PC-9 (cell line): ENCODE results near the gene GFM1. TPM values are rescaled to one million over a fixed set of nuclear protein-coding genes. Genes with fewer than 3 reads are reported as not detected.

Experiments
- BruUV-seq: library from RNA; stranded (reverse); fragments of 400-500 nt; replicated peaks from 2 replicates; lab custom pipeline; 2021; lab: Mats Ljungman, UMichigan
- CTCF ChIA-PET: fragments of 300-600 bp; sonication (Branson Sonifier 250); formaldehyde crosslinking; loops from one replicate; lab custom pipeline; 2022; ENCODE audit warnings: antibody characterized with exemption; lab: Charles Lee
- POLR2A ChIA-PET: fragments of 300-600 bp; sonication (Branson Sonifier 250); formaldehyde crosslinking; loops from one replicate; lab custom pipeline; 2022; ENCODE audit warnings: antibody characterized with exemption; ENCODE audit not compliant: unreplicated experiment; lab: Charles Lee
- DNase-seq, 2 experiments: peaks; one replicate each; pipeline versions ENCODE4 v3.0.0 to v3.0.0-alpha.2; 2015 to 2022; ENCODE audit warnings: mixed read lengths in 1 of 2
- H2AFZ ChIP-seq: fragments of 200-600 bp; sonication (generic); 2 replicates; pipeline ENCODE4 v1.8.1; 2017; ENCODE audit warnings: antibody characterized with exemption
- H3F3A ChIP-seq: fragments of 200-600 bp; sonication (generic); 2 replicates; pipeline ENCODE4 v1.8.1; 2017; ENCODE audit warnings: antibody characterized with exemption, mild to moderate bottlenecking, low read depth; ENCODE audit not compliant: insufficient read depth
- H3K27ac ChIP-seq: fragments of 200-600 bp; sonication (generic); 2 replicates; pipeline ENCODE4 v1.6.1; 2016; ENCODE audit warnings: mixed run types
- H3K27me3 ChIP-seq: fragments of 200-600 bp; sonication (generic); 2 replicates; pipeline ENCODE4 v1.6.1; 2016; ENCODE audit warnings: low read depth, mixed run types; ENCODE audit not compliant: insufficient read depth
- H3K36me3 ChIP-seq: fragments of 200-600 bp; sonication (generic); 2 replicates; pipeline ENCODE4 v1.6.1; 2016; ENCODE audit warnings: low read depth, mixed run types
- H3K4me1 ChIP-seq: fragments of 200-600 bp; sonication (generic); replicated peaks from 2 replicates; pipeline ENCODE4 v1.6.1; 2016; ENCODE audit warnings: mixed run types; ENCODE audit not compliant: insufficient read depth
- H3K4me2 ChIP-seq: fragments of 200-600 bp; sonication (generic); 2 replicates; pipeline ENCODE4 v1.6.1; 2017; ENCODE audit warnings: mixed run types
- H3K4me3 ChIP-seq: fragments of 200-600 bp; sonication (generic); 2 replicates; pipeline ENCODE4 v1.6.1; 2016; ENCODE audit warnings: mixed run types
- H3K79me2 ChIP-seq: fragments of 200-600 bp; sonication (generic); 2 replicates; pipeline ENCODE4 v1.6.1; 2017; ENCODE audit warnings: low read depth, mixed run types
- H3K9me2 ChIP-seq: fragments of 200-600 bp; sonication (generic); 2 replicates; pipeline ENCODE4 v1.8.1; 2017; ENCODE audit warnings: mild to moderate bottlenecking; ENCODE audit not compliant: insufficient read depth
- H3K9me3 ChIP-seq: fragments of 200-600 bp; sonication (generic); 2 replicates; pipeline ENCODE4 v1.8.1; 2016; ENCODE audit warnings: low read depth; ENCODE audit not compliant: insufficient read depth
- H4K20me1 ChIP-seq: fragments of 200-600 bp; sonication (generic); 2 replicates; pipeline ENCODE4 v1.8.1; 2017; ENCODE audit not compliant: insufficient read depth
- CTCF ChIP-seq: fragments of 200-600 bp; sonication (generic); conservative IDR thresholded peaks from 2 replicates; pipeline ENCODE4 v1.6.1; 2017; ENCODE audit warnings: mixed run types, antibody characterized with exemption, mild to moderate bottlenecking, moderate library complexity
- EZH2 ChIP-seq: fragments of 200-600 bp; sonication (generic); IDR thresholded peaks from 2 replicates; pipeline ENCODE4 v1.8.0; 2017; ENCODE audit warnings: antibody characterized with exemption, low read depth
- intact Hi-C: fragments of 100-400 bp; cut with micrococcal nuclease; formaldehyde crosslinking; loops from one replicate; pipeline ENCODE4 v1.10.0; 2022; ENCODE audit not compliant: unreplicated experiment
- total RNA-seq: library from RNA; stranded (reverse); gene quantifications from 2 replicates; pipeline ENCODE4 v1.2.3, GENCODE V29; 2021

GFM1 gene
- total RNA-seq, 1 experiment from 2014 or later, result 43.0 TPM

GRCh38 chr3:158649791-158650190 lies 5.5 kb downstream of the GFM1 start:
- no peak overlapping the region for H3K4me2 ChIP-seq
- H3F3A ChIP-seq, result 0 out of 2 replicates have a peak, but pooled peaks cover 3% of the 10 kb centered on the region
- intact Hi-C loops, result loop anchor here (10.0 kb wide), 1 partner anchor 1035 kb away; no protein-coding TSS in a partner anchor
- CTCF ChIA-PET, result no interaction called here
- peaks cover 51% of the 10 kb centered on the region for H3K36me3 ChIP-seq
- no peak overlapping the region for H2AFZ ChIP-seq
- BruUV-seq, result no TSS peak
- H3K9me3 ChIP-seq, result no peaks in the 10 kb centered on the region
- POLR2A ChIA-PET, result no interaction called here
- no peak for DNase-seq
- no peak overlapping the region for H3K27ac ChIP-seq
- H3K9me2 ChIP-seq, result no peaks in the 10 kb centered on the region
- peaks cover 12% of the 10 kb centered on the region for H3K4me1 ChIP-seq
- peaks cover 2% of the 10 kb centered on the region; the same call in 1 of the 2 replicates for H4K20me1 ChIP-seq
- TF ChIP-seq CTCF, result no peak
- TF ChIP-seq EZH2, result no peak
- peaks cover 34% of the 10 kb centered on the region for H3K79me2 ChIP-seq
- H3K4me3 ChIP-seq, result no peak overlapping the region
- no peaks in the 10 kb centered on the region for H3K27me3 ChIP-seq

- no peaks in the 10 kb centered on the region for H3K27me3 ChIP-seq
- no peak overlapping the region for H3K4me3 ChIP-seq
- no peaks in the 10 kb centered on the region for H3K9me3 ChIP-seq
- H3K27ac ChIP-seq, result no peak overlapping the region
- no peaks in the 10 kb centered on the region for H3K9me2 ChIP-seq
- no TSS peak for BruUV-seq
- H3K79me2 ChIP-seq, result peaks cover 20% of the 10 kb centered on the region
- intact Hi-C loops, result no loop called here
- no peak overlapping the region for H2AFZ ChIP-seq
- no peaks in the 10 kb centered on the region; the same call in 1 of the 2 replicates for H4K20me1 ChIP-seq
- TF ChIP-seq EZH2 (no peak), CTCF (no peak)
- POLR2A ChIA-PET, result no interaction called here
- 0 out of 2 replicates have a peak, but pooled peaks cover 3% of the 10 kb centered on the region for H3F3A ChIP-seq
- peaks cover 2% of the 10 kb centered on the region for H3K4me1 ChIP-seq
- DNase-seq, result no peak
- H3K4me2 ChIP-seq, result no peak overlapping the region
- CTCF ChIA-PET, result no interaction called here
- H3K36me3 ChIP-seq, result peaks cover 60% of the 10 kb centered on the region
These were observed 6.9 kb downstream of the GFM1 start for GRCh38 chr3:158651192-158651591.

- BruUV-seq, result no TSS peak
- H3K4me3 ChIP-seq, result no peak overlapping the region
- TF ChIP-seq EZH2, result no peak
- TF ChIP-seq CTCF, result no peak
- 0 out of 2 replicates have a peak, but pooled peaks cover 7% of the 10 kb centered on the region for H3K79me2 ChIP-seq
- H2AFZ ChIP-seq, result no peak overlapping the region
- peaks cover 3% of the 10 kb centered on the region; the same call in 1 of the 2 replicates for H3F3A ChIP-seq
- H3K4me1 ChIP-seq, result no peaks in the 10 kb centered on the region
- no peaks in the 10 kb centered on the region for H3K9me2 ChIP-seq
- no peak for DNase-seq
- no peaks in the 10 kb centered on the region; the same call in 1 of the 2 replicates for H4K20me1 ChIP-seq
- no peak overlapping the region for H3K27ac ChIP-seq
- no peaks in the 10 kb centered on the region for H3K27me3 ChIP-seq
- H3K9me3 ChIP-seq, result no peaks in the 10 kb centered on the region
- ChIA-PET CTCF (no interaction called here), POLR2A (interaction anchor here (0.5 kb wide), 1 partner anchor 858 kb away, joined by 12 read pairs; no protein-coding TSS in a partner anchor)
- no peak overlapping the region for H3K4me2 ChIP-seq
- peaks cover 57% of the 10 kb centered on the region for H3K36me3 ChIP-seq
- intact Hi-C loops, result no loop called here
These were observed 8.1 kb downstream of the GFM1 start for GRCh38 chr3:158652463-158652862.
